NCI-H524 treated with DMSO at 0.1 percent for 48 hours (cell line): ENCODE data around the gene OR56A4.
"Not testable (repeated sequence)": the region's sequence is repeated elsewhere in the genome, so short reads cannot be mapped to it uniquely, and the experiment has no call there.

Source experiments
- DNase-seq: peaks from one replicate; lab custom pipeline; 2025; lab: John Stamatoyannopoulos, UW

Gene OR56A4

GRCh38 chr11:5960704-5961320, 45.9 kb downstream of the OR56A4 start:
- DNase-seq = not testable (repeated sequence)

GRCh38 chr11:5955586-5955985, 51.2 kb downstream of the OR56A4 start:
- DNase-seq = no peak
